IPS DF 4.7 (cell line): ENCODE measurements around the gene PPARG.
A peak's percentile ranks its signal among the peaks of the same experiment; 100 is the strongest.

Source experiments
- DNase-seq: peaks from one replicate; pipeline ENCODE4 v3.0.0-alpha.2; 2013; ENCODE audit warnings: low spot score; ENCODE audit errors: extremely low read depth

Gene PPARG

DNA sequence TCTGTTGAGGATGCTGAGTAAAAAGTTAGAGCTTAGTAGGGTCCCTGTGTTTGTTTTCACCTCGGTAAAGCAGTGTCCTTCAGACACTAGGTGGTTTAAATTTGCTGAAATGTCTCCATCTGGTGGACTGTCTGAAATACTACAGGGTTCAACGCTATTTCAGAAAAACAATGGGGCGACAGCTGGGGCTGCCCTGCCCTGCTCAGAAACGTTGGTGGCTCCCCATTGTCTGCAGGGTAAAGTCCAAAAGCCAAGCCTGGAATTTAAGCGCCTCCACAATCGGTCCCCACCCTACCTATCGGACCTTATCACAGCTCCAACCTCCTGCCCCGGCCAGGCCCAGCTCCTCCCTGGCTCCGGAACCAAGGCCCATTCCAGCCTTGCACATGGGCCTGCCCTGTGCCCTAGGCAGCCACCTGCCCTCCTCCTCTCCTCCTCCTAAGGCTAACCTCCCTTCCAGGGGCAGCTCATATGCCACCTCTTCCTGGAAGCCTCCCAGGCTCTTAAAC, 191.1 kb downstream of the PPARG start:
- DNase-seq = peak; percentile 51

DNA sequence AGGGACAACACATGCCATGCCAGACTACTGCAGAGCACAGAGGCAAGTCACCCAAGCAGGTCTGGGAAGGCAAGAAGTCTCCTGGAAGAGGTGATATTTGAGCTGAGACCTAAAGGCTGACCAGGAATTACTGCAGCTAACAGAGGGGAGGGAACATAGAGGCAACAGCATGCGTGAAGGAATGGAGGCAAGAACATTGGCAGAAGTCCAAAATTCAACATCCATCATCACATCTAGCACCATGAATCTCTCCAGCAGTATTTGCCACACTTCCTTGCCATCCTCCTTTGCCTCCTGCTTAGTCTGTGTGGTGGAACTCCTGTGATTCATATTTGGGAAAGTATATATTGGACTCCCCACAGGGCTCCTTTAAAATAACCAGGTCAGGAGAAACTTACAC, 194.5 kb downstream of the PPARG start:
- no peak for DNase-seq

DNA sequence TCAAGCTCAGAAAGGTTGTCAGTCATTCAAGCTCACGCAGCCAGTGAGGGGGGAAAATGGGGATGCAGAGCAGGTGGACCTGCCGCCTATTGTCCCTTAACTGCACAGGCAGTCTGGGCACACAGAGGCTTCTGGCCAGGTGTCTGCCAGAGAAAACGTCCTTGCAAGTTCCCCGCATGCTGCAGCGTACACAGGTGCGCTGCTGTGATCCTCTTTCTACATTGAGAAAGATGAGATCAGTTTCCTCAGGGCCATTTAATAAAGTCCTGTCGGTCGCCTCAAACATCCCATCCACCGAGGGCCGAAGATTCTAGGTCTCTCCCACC, 195.0 kb downstream of the PPARG start:
- no peak for DNase-seq
